Erythroblast (primary cell): ENCODE measurements around the gene DPRX.

Experiments used
- DNase-seq, 2 experiments: peaks; one replicate each; lab custom pipeline; 2025; lab: John Stamatoyannopoulos, UW
- GATA1 ChIP-seq: IDR thresholded peaks from 2 replicates; pipeline ENCODE4 v1.6.1; 2011; ENCODE audit warnings: low read depth, mild to moderate bottlenecking, control low read depth, low read length, moderate library complexity
- POLR2A ChIP-seq: IDR thresholded peaks from 2 replicates; pipeline ENCODE4 v1.6.1; 2011; ENCODE audit warnings: mild to moderate bottlenecking, low read length

Gene DPRX

GRCh38 chr19:53624771-53625545 lies 6.8 kb upstream of the DPRX start:
- no peak for TF ChIP-seq POLR2A
- TF ChIP-seq GATA1: no peak
- DNase-seq: no peak

GRCh38 chr19:53626486-53626885 lies 5.3 kb upstream of the DPRX start:
- DNase-seq: no peak
- TF ChIP-seq POLR2A (no peak), GATA1 (no peak)

- TF ChIP-seq GATA1 (no peak), POLR2A (no peak)
- no peak for DNase-seq
Observed at GRCh38 chr19:53626976-53627375, 4.8 kb upstream of the DPRX start.

- TF ChIP-seq GATA1 (no peak), POLR2A (no peak)
- DNase-seq: no peak
Observed at GRCh38 chr19:53634768-53635167, 3.0 kb downstream of the DPRX start.

GRCh38 chr19:53639471-53639870 lies 7.7 kb downstream of the DPRX start:
- DNase-seq: no peak
- TF ChIP-seq POLR2A: no peak
- TF ChIP-seq GATA1: no peak

GRCh38 chr19:53642381-53643099 lies 10.7 kb downstream of the DPRX start:
- TF ChIP-seq POLR2A: no peak
- TF ChIP-seq GATA1: no peak
- DNase-seq: no peak

GRCh38 chr19:53644061-53644816 lies 12.4 kb downstream of the DPRX start:
- TF ChIP-seq POLR2A (no peak), GATA1 (no peak)
- no peak for DNase-seq

- no peak for DNase-seq
- TF ChIP-seq GATA1 (no peak), POLR2A (no peak)
Observed at GRCh38 chr19:53646144-53646543, 14.3 kb downstream of the DPRX start.

- TF ChIP-seq POLR2A (no peak), GATA1 (no peak)
- no peak for DNase-seq
Observed at GRCh38 chr19:53647350-53647749, 15.6 kb downstream of the DPRX start.

GRCh38 chr19:53647792-53648191 lies 16.0 kb downstream of the DPRX start:
- DNase-seq: no peak
- TF ChIP-seq POLR2A: no peak
- TF ChIP-seq GATA1: no peak

GRCh38 chr19:53649746-53650593 lies 18.2 kb downstream of the DPRX start:
- TF ChIP-seq GATA1 (no peak), POLR2A (no peak)
- DNase-seq: no peak

GRCh38 chr19:53652476-53652875 lies 20.7 kb downstream of the DPRX start:
- DNase-seq: no peak
- TF ChIP-seq POLR2A (no peak), GATA1 (no peak)
